ENCODE results near the gene NACC2. TPM values are rescaled to one million over a fixed set of nuclear protein-coding genes. Genes with fewer than 3 reads are reported as not detected.

NACC2 gene
- total RNA-seq, 1 donor from 2014 or later: 7.0 TPM

- no peak for ATAC-seq
Measured at GRCh38 chr9:136092741-136093140, 2.3 kb downstream of the NACC2 start.

- no peak for ATAC-seq
Measured at GRCh38 chr9:136092353-136092650, 2.8 kb downstream of the NACC2 start.

GRCh38 chr9:136091582-136092352 is 3.3 kb downstream of the NACC2 start:
- no peak for ATAC-seq

GRCh38 chr9:136090768-136091581 is 4.1 kb downstream of the NACC2 start:
- no peak for ATAC-seq

- ATAC-seq: no peak
Measured at GRCh38 chr9:136090056-136090735, 4.9 kb downstream of the NACC2 start.

DNA sequence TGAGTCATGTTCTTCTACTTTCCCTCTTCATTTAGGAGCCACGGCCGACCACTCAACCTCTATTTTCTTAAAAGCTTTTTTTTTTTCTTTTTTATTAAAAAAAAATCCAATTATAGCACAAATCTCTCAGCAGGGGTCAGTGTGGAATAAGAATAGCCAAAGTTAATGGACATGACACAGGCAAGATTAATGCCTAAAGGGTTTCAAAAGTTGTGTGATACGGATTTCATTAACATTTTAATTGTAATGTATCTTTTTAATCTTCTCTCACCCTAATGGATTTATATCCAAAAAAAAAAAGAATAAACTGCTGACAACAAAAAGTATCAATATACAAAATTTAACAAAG is 5.4 kb downstream of the NACC2 start:
- ATAC-seq: no peak

- no peak for ATAC-seq
Measured at GRCh38 chr9:136088939-136089696, 6.0 kb downstream of the NACC2 start.

- ATAC-seq: no peak
Measured at GRCh38 chr9:136088481-136088938, 6.6 kb downstream of the NACC2 start.

GRCh38 chr9:136087741-136088480 is 7.2 kb downstream of the NACC2 start:
- ATAC-seq: no peak

GRCh38 chr9:136086951-136087740 is 7.9 kb downstream of the NACC2 start:
- ATAC-seq: no peak

DNA sequence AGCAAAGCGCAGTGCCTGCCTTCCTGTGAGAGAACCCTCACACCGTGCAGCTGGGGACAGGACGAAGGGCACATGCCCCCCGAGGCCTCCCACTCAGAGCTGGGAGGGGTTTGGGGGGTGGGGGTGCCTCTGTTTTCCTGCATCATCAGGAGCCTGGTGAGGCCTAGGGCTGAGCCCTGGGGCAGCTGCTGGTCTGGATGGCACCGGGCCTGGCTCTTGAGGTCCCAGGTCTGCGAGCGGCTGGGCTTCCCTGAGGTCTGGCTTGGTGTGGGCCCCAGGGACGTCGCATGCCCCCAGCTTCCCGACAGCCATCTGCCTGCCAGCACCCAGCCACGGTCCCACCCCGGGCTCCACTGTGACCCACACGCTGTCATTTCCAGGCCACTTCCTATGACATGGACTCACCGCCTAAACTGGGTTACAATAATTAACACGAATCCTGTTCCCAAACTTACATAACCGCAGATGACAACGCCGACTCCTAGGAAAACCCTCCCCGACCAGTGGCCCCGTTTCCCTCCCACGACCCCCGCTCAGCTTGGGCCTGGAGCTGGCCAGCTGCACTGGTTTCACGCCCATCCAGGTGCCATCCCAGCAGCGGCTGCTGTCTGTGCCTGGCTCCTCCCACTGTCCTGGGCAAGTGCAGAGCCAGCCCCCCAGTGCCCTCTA is 8.7 kb downstream of the NACC2 start:
- ATAC-seq: no peak

- peak; percentile 43 for ATAC-seq
Measured at GRCh38 chr9:136085815-136086212, 9.3 kb downstream of the NACC2 start.

DNA sequence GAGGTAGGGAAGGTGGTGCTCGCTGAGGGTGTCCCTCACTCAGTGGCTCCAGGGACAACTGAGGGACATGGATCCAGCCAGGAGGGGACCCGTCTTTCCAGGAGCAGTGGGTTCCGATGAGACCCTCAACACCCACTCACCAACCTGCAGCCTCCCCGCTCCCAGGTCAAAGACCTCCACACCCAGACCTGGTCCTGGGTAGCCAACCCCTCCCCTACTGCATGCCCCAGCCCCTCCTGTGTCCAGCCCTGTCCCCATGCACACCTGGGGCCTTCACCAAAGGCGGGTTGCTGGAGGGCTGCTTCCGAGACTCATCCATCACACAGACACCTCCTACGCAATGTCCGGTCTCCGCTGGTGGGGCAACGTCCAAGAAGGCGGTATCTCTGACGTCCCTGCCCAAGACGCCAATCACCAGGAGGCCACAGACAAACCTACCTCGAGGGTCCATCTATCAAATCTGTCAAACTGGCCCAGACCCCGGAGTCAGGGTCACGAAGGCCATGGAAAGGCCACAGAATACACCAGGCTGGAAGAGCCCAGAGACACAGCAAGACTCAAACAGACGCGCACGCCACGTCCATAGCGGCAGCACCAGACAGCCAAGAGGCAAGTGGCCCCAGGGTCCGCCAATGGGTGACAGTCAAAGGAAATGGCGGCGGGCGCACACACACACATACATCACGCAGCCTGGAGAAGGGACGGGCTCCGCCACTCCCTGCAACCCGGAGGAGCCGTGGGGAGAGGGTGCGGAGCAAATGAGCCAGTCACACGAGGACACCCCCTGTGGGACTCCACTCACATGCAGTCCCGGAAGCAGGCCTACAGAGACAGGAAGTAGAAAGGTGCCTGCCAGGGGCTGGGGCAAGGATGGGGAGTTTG is 10.8 kb downstream of the NACC2 start:
- no peak for ATAC-seq

DNA sequence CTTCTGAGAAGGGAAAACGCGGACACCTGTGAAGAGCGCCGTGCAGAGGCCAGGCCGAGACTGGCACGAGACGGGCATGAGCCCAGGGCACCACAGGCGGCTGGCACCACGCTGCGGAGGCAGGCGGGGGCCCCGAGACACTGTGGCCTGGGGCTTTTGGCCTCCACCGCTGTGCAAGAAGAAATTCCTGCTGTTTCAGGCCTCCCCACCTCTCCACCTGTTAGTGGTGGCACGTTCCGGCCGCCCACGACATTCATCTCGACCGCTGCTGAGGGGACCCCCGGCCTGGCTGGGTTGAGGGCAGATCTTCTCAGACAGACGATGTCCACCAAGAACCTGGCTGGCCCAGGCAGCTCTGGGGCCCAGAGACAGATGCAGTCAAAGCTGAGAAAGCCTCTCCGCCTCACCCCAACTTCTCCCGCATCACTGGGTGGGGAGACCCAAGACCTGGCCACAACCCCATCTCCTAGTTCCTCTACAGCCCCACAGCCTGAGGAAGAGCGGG is 11.5 kb downstream of the NACC2 start:
- ATAC-seq: no peak

GRCh38 chr9:136082496-136083361 is 12.4 kb downstream of the NACC2 start:
- no peak for ATAC-seq

- no peak for ATAC-seq
Measured at GRCh38 chr9:136081826-136082495, 13.1 kb downstream of the NACC2 start.

DNA sequence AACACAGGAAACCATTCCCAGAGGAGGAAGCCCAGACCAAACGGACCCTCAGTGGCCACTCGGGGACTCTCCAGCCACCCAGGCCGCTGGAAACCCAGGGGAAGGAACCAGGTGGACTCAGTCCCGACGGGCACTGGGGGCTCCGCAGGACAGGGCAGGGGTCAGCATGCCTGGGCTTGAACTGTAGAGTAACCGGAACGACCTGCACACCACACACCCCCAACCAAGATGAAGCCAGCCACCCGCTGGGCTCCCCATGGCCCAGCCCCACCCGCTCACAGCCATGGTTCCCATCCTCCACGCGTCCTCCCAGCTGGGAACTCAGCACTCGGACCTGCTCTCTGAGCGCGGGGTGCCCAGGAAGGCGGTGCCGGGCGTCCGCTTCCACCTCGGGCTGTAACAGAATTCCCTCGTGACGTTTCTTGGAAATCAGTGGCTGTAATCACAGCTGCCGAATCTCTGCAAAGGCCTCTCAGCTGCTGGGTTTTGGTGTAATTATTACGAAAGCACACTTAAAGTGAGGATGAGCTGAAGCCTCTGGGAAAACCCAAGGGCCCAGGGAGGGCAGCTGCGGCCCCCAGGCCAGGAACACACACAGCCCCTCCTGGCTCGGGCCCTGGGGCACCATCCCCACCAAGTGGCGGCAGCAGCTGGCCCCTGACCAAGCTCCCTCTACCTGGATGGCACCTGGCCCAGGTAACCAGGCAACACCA is 13.8 kb downstream of the NACC2 start:
- ATAC-seq: no peak

Measured in esophagus mucosa (tissue), 1 donor.